ENCODE measurements around the gene NUSAP1. TPM values are rescaled to one million over a fixed set of nuclear protein-coding genes. Genes with fewer than 3 reads are reported as not detected.

The NUSAP1 gene
- total RNA-seq, 1 experiment from 2014 or later = 178 TPM

GRCh38 chr15:41396111-41396510 is 63.4 kb downstream of the NUSAP1 start:
- ChIA-PET POLR2A (ENCODE audit: unreplicated experiment) (no interaction called here), CTCF (no interaction called here)
- BruUV-seq (replicated peaks) = no TSS peak

GRCh38 chr15:41401904-41402267 is 69.2 kb downstream of the NUSAP1 start:
- CTCF ChIA-PET = interaction anchor here (0.6 kb wide), 1 partner anchor 298 kb away, joined by 3 read pairs; no protein-coding TSS in a partner anchor
- Histone ChIP-seq H3K4me3 (ENCODE audit: low read length) (peak overlapping the region; percentile 84), H3K36me3 (ENCODE audit: low read depth, low read length) (no peaks in the 10 kb centered on the region), H2AFZ (ENCODE audit: low read length) (peak overlapping the region; percentile 95), H3F3A (ENCODE audit: low read length, unreplicated experiment) (no peaks in the 10 kb centered on the region), H3K9me2 (replicated peaks; ENCODE audit: low read length) (no peaks in the 10 kb centered on the region), H3K4me2 (ENCODE audit: low read length) (peak overlapping the region; percentile 78), H3K9me3 (ENCODE audit: low read length) (no peaks in the 10 kb centered on the region), H3K4me1 (ENCODE audit: insufficient read depth, low read length) (0 out of 2 replicates have a peak, but pooled peaks cover 4% of the 10 kb centered on the region), H3K27ac (ENCODE audit: low read length) (peak overlapping the region; percentile 27), H3K27me3 (ENCODE audit: low read length) (no peaks in the 10 kb centered on the region), H4K20me1 (ENCODE audit: low read length) (no peaks in the 10 kb centered on the region), H3K9ac (ENCODE audit: low read length) (peak overlapping the region; percentile 84), H3K79me2 (ENCODE audit: low read length) (peaks cover 13% of the 10 kb centered on the region)
- intact Hi-C loops (cut with micrococcal nuclease) = no loop called here
- TF ChIP-seq EZH2phosphoT487 (IDR thresholded peaks at IDR 0.05; ENCODE audit: borderline replicate concordance, low read length) = no peak
- ATAC-seq = no peak
- TSS peak; percentile 97 for BruUV-seq (replicated peaks)
- no peak for DNase-seq
- POLR2A ChIA-PET (ENCODE audit: unreplicated experiment) = no interaction called here

More at GRCh38 chr15:41396111-41396510, 63.4 kb downstream of the NUSAP1 start:
- Histone ChIP-seq H3K4me1 (ENCODE audit: insufficient read depth, low read length) (peaks cover 6% of the 10 kb centered on the region; the same call in 1 of the 2 replicates), H3K9me2 (replicated peaks; ENCODE audit: low read length) (no peaks in the 10 kb centered on the region), H2AFZ (ENCODE audit: low read length) (no peak overlapping the region), H3K9ac (ENCODE audit: low read length) (no peak overlapping the region), H3K27me3 (ENCODE audit: low read length) (no peaks in the 10 kb centered on the region), H3K79me2 (ENCODE audit: low read length) (peaks cover 5% of the 10 kb centered on the region), H3K36me3 (ENCODE audit: low read depth, low read length) (no peaks in the 10 kb centered on the region), H4K20me1 (ENCODE audit: low read length) (no peaks in the 10 kb centered on the region), H3K4me2 (ENCODE audit: low read length) (no peak overlapping the region), H3F3A (ENCODE audit: low read length, unreplicated experiment) (no peaks in the 10 kb centered on the region), H3K4me3 (ENCODE audit: low read length) (no peak overlapping the region), H3K27ac (ENCODE audit: low read length) (no peak overlapping the region), H3K9me3 (ENCODE audit: low read length) (no peaks in the 10 kb centered on the region)
- intact Hi-C loops (cut with micrococcal nuclease) = no loop called here
- no peak for TF ChIP-seq EZH2phosphoT487 (IDR thresholded peaks at IDR 0.05; ENCODE audit: borderline replicate concordance, low read length)
- no peak for TF ChIP-seq CTCF (conservative IDR thresholded peaks at IDR 0.05; ENCODE audit: low read depth, low read length)
- TF ChIP-seq EZH2 (IDR thresholded peaks at IDR 0.05; ENCODE audit: low read length, unreplicated experiment) = no peak
- ATAC-seq (no peak), DNase-seq (no peak)

- no peak overlapping the region for H3K9ac ChIP-seq (ENCODE audit: low read length)
- H3K4me1 ChIP-seq (ENCODE audit: insufficient read depth, low read length) = no peaks in the 10 kb centered on the region
- no peaks in the 10 kb centered on the region for H3K9me2 ChIP-seq (replicated peaks; ENCODE audit: low read length)
- no peak overlapping the region for H2AFZ ChIP-seq (ENCODE audit: low read length)
- H4K20me1 ChIP-seq (ENCODE audit: low read length) = no peaks in the 10 kb centered on the region
- H3K27ac ChIP-seq (ENCODE audit: low read length) = no peak overlapping the region
- H3K36me3 ChIP-seq (ENCODE audit: low read depth, low read length) = no peaks in the 10 kb centered on the region
- CTCF ChIA-PET = no interaction called here
- DNase-seq = no peak
- BruUV-seq (replicated peaks) = no TSS peak
- H3F3A ChIP-seq (ENCODE audit: low read length, unreplicated experiment) = no peaks in the 10 kb centered on the region
- intact Hi-C loops (cut with micrococcal nuclease) = no loop called here
- no peaks in the 10 kb centered on the region for H3K27me3 ChIP-seq (ENCODE audit: low read length)
- no peak for TF ChIP-seq CTCF (conservative IDR thresholded peaks at IDR 0.05; ENCODE audit: low read depth, low read length)
- TF ChIP-seq EZH2 (IDR thresholded peaks at IDR 0.05; ENCODE audit: low read length, unreplicated experiment) = no peak
- TF ChIP-seq EZH2phosphoT487 (IDR thresholded peaks at IDR 0.05; ENCODE audit: borderline replicate concordance, low read length) = no peak
- no peak overlapping the region for H3K4me2 ChIP-seq (ENCODE audit: low read length)
- POLR2A ChIA-PET (ENCODE audit: unreplicated experiment) = no interaction called here
- ATAC-seq = no peak
- H3K79me2 ChIP-seq (ENCODE audit: low read length) = no peaks in the 10 kb centered on the region; the same call in 1 of the 2 replicates
- H3K4me3 ChIP-seq (ENCODE audit: low read length) = no peak overlapping the region
- H3K9me3 ChIP-seq (ENCODE audit: low read length) = no peaks in the 10 kb centered on the region
Observed at GRCh38 chr15:41407341-41407740, 74.7 kb downstream of the NUSAP1 start.

Data from PC-3 (cell line).